ENCODE results near the gene SOCS1. TPM values are rescaled to one million over a fixed set of nuclear protein-coding genes. Genes with fewer than 3 reads are reported as not detected.

The SOCS1 gene
- total and polyA plus RNA-seq, 9 of the 15 experiments (the other 6 are each of a cell fraction or from before 2014, with no cell fraction given) = 0.04 to 7.5 (median 2.3) TPM

DNA sequence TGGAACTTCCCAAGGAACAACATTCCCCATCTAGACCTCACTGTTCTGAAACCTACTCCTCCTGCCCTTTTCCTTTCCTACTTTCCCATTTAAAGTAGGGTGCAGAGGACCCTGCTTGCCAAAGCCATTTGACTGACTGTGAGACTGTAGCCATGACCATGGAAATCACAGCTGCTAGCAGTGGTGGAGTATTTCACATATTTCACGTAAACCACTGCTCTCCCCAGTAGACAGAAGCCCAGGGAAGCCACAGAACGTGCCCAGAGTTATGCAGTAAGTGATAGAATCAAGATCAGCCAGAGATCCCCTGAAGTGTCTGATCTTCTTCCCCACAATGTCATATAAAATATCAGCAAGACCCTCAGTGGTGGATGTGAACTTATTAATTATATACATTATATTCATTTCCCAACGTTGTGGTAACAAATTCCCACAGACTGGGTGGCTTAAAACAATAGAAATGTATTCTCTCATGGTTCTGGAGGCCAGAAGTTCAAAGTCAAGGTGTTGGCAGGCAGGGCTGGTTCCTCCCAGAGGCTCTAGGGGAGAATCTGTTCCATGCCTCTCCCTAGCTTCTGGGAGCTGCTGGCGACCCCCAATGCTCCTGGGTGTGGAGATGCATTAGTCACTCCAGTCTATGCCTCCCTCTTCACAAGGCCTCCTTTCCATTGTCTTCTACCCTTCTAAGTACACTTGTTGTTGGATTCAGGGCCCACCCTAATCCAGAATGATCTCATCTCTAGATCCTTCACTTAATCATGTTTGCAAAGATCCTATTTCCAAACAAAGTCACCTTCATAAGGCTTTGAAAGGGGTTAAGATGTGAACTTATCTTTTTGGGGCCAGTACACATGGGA lies 45.9 kb upstream of the SOCS1 start (continued):
- no peak for TF ChIP-seq ZNF778 (CRISPR knock-in tag; IDR thresholded peaks at IDR 0.05)
- no peak for TF ChIP-seq TRIM24 (IDR thresholded peaks at IDR 0.05)
- no peak for TF ChIP-seq ZFX (CRISPR knock-in tag; IDR thresholded peaks at IDR 0.05)
- TF ChIP-seq CBFA2T3 (IDR thresholded peaks at IDR 0.05) = no peak

DNA sequence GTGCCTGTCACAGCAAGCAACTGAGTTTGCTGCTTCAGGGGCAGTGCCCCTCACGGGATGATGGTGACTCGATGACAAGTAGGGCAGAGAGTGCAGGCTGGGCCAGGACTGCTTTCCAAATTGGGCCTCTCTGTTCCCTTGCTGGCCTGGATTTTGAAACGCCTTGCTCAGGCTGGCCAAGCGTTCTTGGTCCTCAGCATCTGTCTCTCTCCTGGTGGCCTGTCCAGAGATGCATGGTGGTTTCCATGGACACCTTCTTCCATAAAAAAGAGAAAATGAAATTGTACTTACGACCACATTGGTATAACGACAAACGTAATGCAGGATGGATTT lies 44.5 kb upstream of the SOCS1 start:
- Histone ChIP-seq H3K4me3 (no peak overlapping the region), H3K9me3 (replicated peaks; ENCODE audit: control insufficient read depth, insufficient read depth, low read depth, low read length) (no peaks in the 10 kb centered on the region), H3K4me1 (replicated peaks in 1 of 2; ENCODE audit: control insufficient read depth in 2 of 2, insufficient read depth in 2 of 2, low read length in 2 of 2) (peaks cover 6 to 13% of the 10 kb centered on the region in 2 experiments; a peak in 4 of 5 replicates), H2AFZ (ENCODE audit: low read depth, low read length) (no peak overlapping the region), H3K27ac (ENCODE audit: extremely low read depth, low read depth, low read length) (no peak overlapping the region), H3K79me2 (ENCODE audit: control insufficient read depth, insufficient read depth, low read length) (no peaks in the 10 kb centered on the region), H3K9me1 (ENCODE audit: control insufficient read depth, insufficient read depth, low read length) (no peaks in the 10 kb centered on the region), H3K36me3 (ENCODE audit: control insufficient read depth, insufficient read depth, low read length) (no peaks in the 10 kb centered on the region), H3K4me2 (ENCODE audit: insufficient read depth, low read length) (no peak overlapping the region), H3K27me3 (ENCODE audit: control insufficient read depth in 2 of 2, insufficient read depth in 2 of 2, low read length in 2 of 2) (no peaks in the 10 kb centered on the region), H4K20me1 (replicated peaks; ENCODE audit: control insufficient read depth, insufficient read depth, low read length) (no peaks in the 10 kb centered on the region), H3K9ac (ENCODE audit: insufficient read depth in 1 of 2, low read depth in 2 of 2, low read length in 2 of 2) (no peak overlapping the region)
- in situ Hi-C loops (cut with MboI) = no loop called here
- ATAC-seq = no peak
- intact Hi-C loops (cut with micrococcal nuclease) = no loop called here
- WGBS (ENCODE audit: insufficient coverage, low coverage, missing lambda C conversion rate) = 13% methylated on average over 7 of the region's 7 CpGs
- TF ChIP-seq EZH2 (IDR thresholded peaks at IDR 0.05; ENCODE audit: borderline replicate concordance, low read depth, low read length) = no peak
- TF ChIP-seq, protein P1, sequence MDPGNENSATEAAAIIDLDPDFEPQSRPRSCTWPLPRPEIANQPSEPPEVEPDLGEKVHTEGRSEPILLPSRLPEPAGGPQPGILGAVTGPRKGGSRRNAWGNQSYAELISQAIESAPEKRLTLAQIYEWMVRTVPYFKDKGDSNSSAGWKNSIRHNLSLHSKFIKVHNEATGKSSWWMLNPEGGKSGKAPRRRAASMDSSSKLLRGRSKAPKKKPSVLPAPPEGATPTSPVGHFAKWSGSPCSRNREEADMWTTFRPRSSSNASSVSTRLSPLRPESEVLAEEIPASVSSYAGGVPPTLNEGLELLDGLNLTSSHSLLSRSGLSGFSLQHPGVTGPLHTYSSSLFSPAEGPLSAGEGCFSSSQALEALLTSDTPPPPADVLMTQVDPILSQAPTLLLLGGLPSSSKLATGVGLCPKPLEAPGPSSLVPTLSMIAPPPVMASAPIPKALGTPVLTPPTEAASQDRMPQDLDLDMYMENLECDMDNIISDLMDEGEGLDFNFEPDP (CRISPR knock-in tag; IDR thresholded peaks at IDR 0.05) = no peak
- no peak for TF ChIP-seq RCOR1 (IDR thresholded peaks at IDR 0.05; ENCODE audit: borderline replicate concordance in 1 of 2, low read depth in 2 of 2, low read length in 2 of 2)
- no peak for TF ChIP-seq ZNF165 (CRISPR knock-in tag; IDR thresholded peaks at IDR 0.05; ENCODE audit: borderline replicate concordance)
- no peak for TF ChIP-seq RUNX1 (IDR thresholded peaks at IDR 0.05; ENCODE audit: low read depth)
- TF ChIP-seq, protein P2, sequence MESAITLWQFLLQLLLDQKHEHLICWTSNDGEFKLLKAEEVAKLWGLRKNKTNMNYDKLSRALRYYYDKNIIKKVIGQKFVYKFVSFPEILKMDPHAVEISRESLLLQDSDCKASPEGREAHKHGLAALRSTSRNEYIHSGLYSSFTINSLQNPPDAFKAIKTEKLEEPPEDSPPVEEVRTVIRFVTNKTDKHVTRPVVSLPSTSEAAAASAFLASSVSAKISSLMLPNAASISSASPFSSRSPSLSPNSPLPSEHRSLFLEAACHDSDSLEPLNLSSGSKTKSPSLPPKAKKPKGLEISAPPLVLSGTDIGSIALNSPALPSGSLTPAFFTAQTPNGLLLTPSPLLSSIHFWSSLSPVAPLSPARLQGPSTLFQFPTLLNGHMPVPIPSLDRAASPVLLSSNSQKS (CRISPR knock-in tag; IDR thresholded peaks at IDR 0.05) = no peak
- TF ChIP-seq ZNF184 (CRISPR knock-in tag; IDR thresholded peaks at IDR 0.05) = no peak
- TF ChIP-seq NR3C1 (CRISPR knock-in tag; IDR thresholded peaks at IDR 0.05) = no peak
- BruUV-seq (replicated peaks) = no TSS peak
- no peak for FAIRE-seq
- CTCF ChIA-PET (ENCODE audit: low intra/inter-chr PET ratio) = no interaction called here
- no peak for DNase-seq (ENCODE audit: extremely low read depth in 1 of 4, low spot score in 3 of 4)
- POLR2A ChIA-PET = interaction anchor here (1.1 kb wide), 1 partner anchor 9 kb away, joined by 4 read pairs; no protein-coding TSS in a partner anchor

Data from K562 (cell line).